Karpas-422 (cell line): ENCODE data around the gene TPD52L1. TPM values are rescaled to one million over a fixed set of nuclear protein-coding genes. Genes with fewer than 3 reads are reported as not detected.

Source experiments
- DNase-seq: peaks from one replicate; pipeline ENCODE4 v3.0.0-alpha.2; 2015
- H2AFZ ChIP-seq: fragments of 200-600 bp; sonication (generic); 2 replicates; pipeline ENCODE4 v1.6.1; 2014; ENCODE audit warnings: antibody characterized with exemption, low read length, mixed read lengths
- H3K27ac ChIP-seq: fragments of 200-600 bp; sonication (generic); 2 replicates; pipeline ENCODE4 v1.5.1; 2014; ENCODE audit warnings: mild to moderate bottlenecking, low read length, moderate library complexity
- H3K27me3 ChIP-seq: fragments of 200-600 bp; sonication (generic); 2 replicates; pipeline ENCODE4 v1.6.1; 2014; ENCODE audit warnings: low read length, mixed read lengths
- H3K36me3 ChIP-seq: fragments of 200-600 bp; sonication (generic); 2 replicates; pipeline ENCODE4 v1.6.1; 2014; ENCODE audit warnings: low read length, mixed read lengths; ENCODE audit not compliant: insufficient read depth
- H3K4me1 ChIP-seq: fragments of 200-600 bp; sonication (generic); 2 replicates; pipeline ENCODE4 v1.6.1; 2014; ENCODE audit warnings: mild to moderate bottlenecking, low read length, mixed read lengths
- H3K4me2 ChIP-seq: fragments of 200-600 bp; sonication (generic); 2 replicates; pipeline ENCODE4 v1.6.1; 2014; ENCODE audit warnings: low read length, low read depth, mild to moderate bottlenecking; ENCODE audit not compliant: poor library complexity, severe bottlenecking
- H3K4me3 ChIP-seq: fragments of 200-600 bp; sonication (generic); 2 replicates; pipeline ENCODE4 v1.5.1; 2014; ENCODE audit warnings: mild to moderate bottlenecking, antibody characterized with exemption, low read length, mixed read lengths
- H3K79me2 ChIP-seq: fragments of 200-600 bp; sonication (generic); 2 replicates; pipeline ENCODE4 v1.6.1; 2014; ENCODE audit warnings: mild to moderate bottlenecking, low read length, mixed read lengths
- H3K9ac ChIP-seq: fragments of 200-600 bp; sonication (generic); 2 replicates; pipeline ENCODE4 v1.6.0; 2014; ENCODE audit warnings: low read length
- H3K9me2 ChIP-seq: fragments of 200-600 bp; sonication (generic), shearing (Covaris generic); replicated peaks from 2 replicates; pipeline ENCODE4 v1.6.0; 2014; ENCODE audit warnings: mild to moderate bottlenecking, low read length, moderate library complexity; ENCODE audit not compliant: insufficient read depth
- H3K9me3 ChIP-seq: fragments of 300-700, 200-600 bp; sonication (generic); 2 replicates; pipeline ENCODE4 v1.6.1; 2014; ENCODE audit warnings: low read length, mixed read lengths
- H4K20me1 ChIP-seq: fragments of 200-600 bp; sonication (generic); 2 replicates; pipeline ENCODE4 v1.6.1; 2014; ENCODE audit warnings: mild to moderate bottlenecking, antibody characterized with exemption, low read length, low read depth; ENCODE audit not compliant: insufficient read depth
- total RNA-seq: library from RNA; depleted of rRNA; stranded (reverse); fragments of >200 nt; shearing (Covaris generic); gene quantifications from 2 replicates; pipeline ENCODE4 v1.2.3, GENCODE V29; 2014; ENCODE audit warnings: low replicate concordance

Gene TPD52L1
- total RNA-seq, 1 experiment from 2014 or later: not detected

- Histone ChIP-seq H3K4me3 (peak overlapping the region; percentile 71), H3K36me3 (peaks cover 42% of the 10 kb centered on the region), H3K27me3 (no peaks in the 10 kb centered on the region), H3K27ac (peak overlapping the region; percentile 54; the same call in 1 of the 2 replicates), H3K9ac (peak overlapping the region; percentile 88), H3K9me2 (no peaks in the 10 kb centered on the region), H3K4me2 (peak overlapping the region; percentile 74), H2AFZ (no peak overlapping the region), H3K79me2 (peaks cover 53% of the 10 kb centered on the region), H3K9me3 (no peaks in the 10 kb centered on the region), H3K4me1 (peaks cover 21% of the 10 kb centered on the region), H4K20me1 (no peaks in the 10 kb centered on the region)
- peak; percentile 54 for DNase-seq
Measured at GRCh38 chr6:125300992-125301434, 147.4 kb downstream of the TPD52L1 start.

DNA sequence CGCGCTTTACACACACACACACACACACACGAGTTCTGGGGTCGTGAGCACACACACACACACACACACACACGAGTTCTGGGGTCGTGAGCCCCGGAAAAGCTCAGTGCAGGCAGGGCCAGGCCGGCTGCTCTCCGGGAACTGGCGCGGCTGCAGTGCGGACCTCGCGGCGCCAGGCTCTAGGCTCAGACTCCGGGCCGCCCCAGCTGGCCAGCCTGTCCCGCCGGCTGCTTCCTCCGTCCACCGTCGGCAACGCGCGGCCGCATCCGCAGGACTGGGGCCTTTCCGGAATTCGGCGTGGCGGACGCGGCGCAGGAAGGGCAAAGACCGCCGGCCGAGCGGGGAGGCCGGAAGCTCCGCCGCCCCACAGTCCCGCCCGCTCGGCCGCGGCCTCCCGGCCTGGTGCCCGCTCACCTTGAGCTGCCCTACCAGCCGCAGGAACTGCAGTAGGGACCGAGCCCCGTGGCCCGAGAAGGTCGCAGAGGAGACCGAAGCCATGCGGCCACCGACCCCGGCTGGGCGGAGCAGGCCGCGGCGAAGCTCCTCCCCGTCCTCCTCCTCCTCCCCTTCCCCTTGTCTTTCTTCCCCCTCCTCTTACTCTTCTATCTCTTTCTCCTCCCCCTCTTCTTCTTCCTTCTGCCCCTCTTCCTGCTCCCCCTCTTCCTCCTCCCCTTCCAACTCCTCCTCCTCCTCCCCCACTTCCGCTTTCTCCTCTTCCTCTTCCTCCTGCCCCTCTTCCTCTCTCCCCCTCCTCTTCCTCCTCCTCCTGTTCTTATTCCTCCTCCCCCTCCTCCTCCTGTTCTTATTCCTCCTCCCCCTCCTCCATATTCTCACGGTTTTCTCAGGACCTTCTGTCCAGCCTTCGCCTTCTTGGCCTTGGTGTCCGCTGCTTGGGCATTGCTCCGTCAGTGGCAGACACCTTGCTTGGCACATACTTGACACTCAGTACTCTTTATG is 148.1 kb downstream of the TPD52L1 start, which contains the start of gene HDDC2:
Gene HDDC2, minus strand, starts transcription at position 533 of the 957 bp plus-strand sequence. Its CDS starts 35 bp downstream, at position 498.
- Histone ChIP-seq H3K9ac (peak within 1 kb of the TSS; percentile 88), H3K36me3 (peaks cover 35% of the 10 kb centered on the region), H3K9me2 (no peaks in the 10 kb centered on the region), H3K4me1 (peaks cover 21% of the 10 kb centered on the region), H2AFZ (peak within 1 kb of the TSS; percentile 79; the same call in 1 of the 2 replicates), H4K20me1 (no peaks in the 10 kb centered on the region), H3K79me2 (peaks cover 46% of the 10 kb centered on the region), H3K4me3 (peak within 1 kb of the TSS; percentile 71), H3K9me3 (no peaks in the 10 kb centered on the region), H3K4me2 (peak within 1 kb of the TSS; percentile 74), H3K27ac (peak within 1 kb of the TSS; percentile 54), H3K27me3 (no peaks in the 10 kb centered on the region)
- peak; percentile 82 for DNase-seq

- peaks cover 21% of the 10 kb centered on the region for H3K4me1 ChIP-seq
- H3K9me2 ChIP-seq: no peaks in the 10 kb centered on the region
- H2AFZ ChIP-seq: peak overlapping the region; percentile 17; the same call in 1 of the 2 replicates
- H3K9ac ChIP-seq: no peak overlapping the region
- no peaks in the 10 kb centered on the region for H3K9me3 ChIP-seq
- H3K79me2 ChIP-seq: peaks cover 34% of the 10 kb centered on the region
- no peak overlapping the region for H3K4me3 ChIP-seq
- DNase-seq: no peak
- no peak overlapping the region for H3K4me2 ChIP-seq
- H3K36me3 ChIP-seq: peaks cover 22% of the 10 kb centered on the region
- no peak overlapping the region for H3K27ac ChIP-seq
- H4K20me1 ChIP-seq: no peaks in the 10 kb centered on the region
- H3K27me3 ChIP-seq: no peaks in the 10 kb centered on the region
Measured at GRCh38 chr6:125302840-125303511, 149.4 kb downstream of the TPD52L1 start.

GRCh38 chr6:125303512-125303854 is 149.9 kb downstream of the TPD52L1 start:
- Histone ChIP-seq H3K79me2 (peaks cover 29% of the 10 kb centered on the region), H3K9ac (no peak overlapping the region), H3K36me3 (peaks cover 18% of the 10 kb centered on the region), H3K27ac (no peak overlapping the region), H3K4me2 (no peak overlapping the region), H3K4me3 (no peak overlapping the region), H3K9me2 (no peaks in the 10 kb centered on the region), H3K9me3 (no peaks in the 10 kb centered on the region), H4K20me1 (no peaks in the 10 kb centered on the region), H3K27me3 (no peaks in the 10 kb centered on the region), H2AFZ (no peak overlapping the region), H3K4me1 (peaks cover 21% of the 10 kb centered on the region)
- no peak for DNase-seq

GRCh38 chr6:125304970-125305660 is 151.5 kb downstream of the TPD52L1 start:
- Histone ChIP-seq H3K27ac (no peak overlapping the region), H3K4me2 (no peak overlapping the region), H2AFZ (no peak overlapping the region), H4K20me1 (no peaks in the 10 kb centered on the region), H3K9me2 (no peaks in the 10 kb centered on the region), H3K79me2 (peaks cover 13% of the 10 kb centered on the region), H3K36me3 (peaks cover 2% of the 10 kb centered on the region; the same call in 1 of the 2 replicates), H3K4me1 (peaks cover 12% of the 10 kb centered on the region), H3K4me3 (no peak overlapping the region), H3K27me3 (no peaks in the 10 kb centered on the region), H3K9ac (no peak overlapping the region), H3K9me3 (no peaks in the 10 kb centered on the region)
- DNase-seq: no peak

- H3K9ac ChIP-seq: no peak overlapping the region
- no peaks in the 10 kb centered on the region for H3K79me2 ChIP-seq
- H3K4me2 ChIP-seq: no peak overlapping the region
- peaks cover 6% of the 10 kb centered on the region for H3K4me1 ChIP-seq
- H3K36me3 ChIP-seq: no peaks in the 10 kb centered on the region
- H3K9me3 ChIP-seq: no peaks in the 10 kb centered on the region
- H4K20me1 ChIP-seq: no peaks in the 10 kb centered on the region
- H3K9me2 ChIP-seq: no peaks in the 10 kb centered on the region
- no peak overlapping the region for H2AFZ ChIP-seq
- DNase-seq: no peak
- H3K27me3 ChIP-seq: no peaks in the 10 kb centered on the region
- H3K27ac ChIP-seq: no peak overlapping the region
- no peak overlapping the region for H3K4me3 ChIP-seq
Measured at GRCh38 chr6:125306756-125307149, 153.2 kb downstream of the TPD52L1 start.

GRCh38 chr6:125307150-125307838 is 153.7 kb downstream of the TPD52L1 start:
- no peaks in the 10 kb centered on the region for H3K27me3 ChIP-seq
- no peak overlapping the region for H3K4me2 ChIP-seq
- H4K20me1 ChIP-seq: no peaks in the 10 kb centered on the region
- no peak for DNase-seq
- H3K4me3 ChIP-seq: no peak overlapping the region
- no peak overlapping the region for H3K27ac ChIP-seq
- no peaks in the 10 kb centered on the region for H3K79me2 ChIP-seq
- H2AFZ ChIP-seq: no peak overlapping the region
- peaks cover 3% of the 10 kb centered on the region for H3K4me1 ChIP-seq
- no peak overlapping the region for H3K9ac ChIP-seq
- no peaks in the 10 kb centered on the region for H3K9me2 ChIP-seq
- H3K9me3 ChIP-seq: no peaks in the 10 kb centered on the region
- H3K36me3 ChIP-seq: no peaks in the 10 kb centered on the region
